Lower lobe of right lung (tissue), 2 donors: Measurements from ENCODE around the gene TMEM219. TPM values are rescaled to one million over a fixed set of nuclear protein-coding genes. Genes with fewer than 3 reads are reported as not detected.
A peak's percentile ranks its signal among the peaks of the same experiment; 100 is the strongest.

ENCODE experiments used
- ATAC-seq, 2 donors: fragments of 200-7000 bp; cut with Tn5 transposase; one replicate each; pipeline ENCODE4 v1.9.1; 2020 to 2022; ENCODE audit warnings: mild to moderate bottlenecking in 2 of 2, moderate library complexity in 2 of 2
- DNase-seq: peaks from one replicate; pipeline ENCODE4 v3.0.0-alpha.2; 2020
- H3K27ac ChIP-seq: fragments of 200-600 bp; one replicate; pipeline ENCODE4 v1.8.0; 2022
- H3K27me3 ChIP-seq: fragments of 200-600 bp; one replicate; pipeline ENCODE4 v1.8.0; 2022; ENCODE audit warnings: low read depth
- H3K36me3 ChIP-seq: fragments of 200-600 bp; one replicate; pipeline ENCODE4 v1.8.0; 2022; ENCODE audit warnings: mild to moderate bottlenecking
- H3K4me1 ChIP-seq: fragments of 200-600 bp; one replicate; pipeline ENCODE4 v1.8.0; 2022
- H3K4me3 ChIP-seq: fragments of 200-600 bp; one replicate; pipeline ENCODE4 v1.8.0; 2022; ENCODE audit warnings: mild to moderate bottlenecking
- H3K9me3 ChIP-seq: fragments of 200-600 bp; one replicate; pipeline ENCODE4 v1.8.0; 2022
- intact Hi-C: fragments of 100-400 bp; cut with DNase I; formaldehyde crosslinking; loops from one replicate; pipeline ENCODE4 v1.11.0; 2022
- total RNA-seq: library from RNA; stranded (reverse); fragmentation: NEBNext Ultra II Directional; extraction: Animal tissue kit (Norgen Biotek cat#: 25700); gene quantifications from one replicate; pipeline ENCODE4 v1.2.1, GENCODE V29; 2021
- TF ChIP-seq, protein P1 (sequence below): fragments of 200-600 bp; IDR thresholded peaks from one replicate; pipeline ENCODE4 v1.8.0; 2022; ENCODE audit warnings: antibody characterized with exemption, mild to moderate bottlenecking
- donor health status: DM: no; HTN: yes; CAD: no; lungs with severe emphysema.

Gene TMEM219
- total RNA-seq, 1 donor from 2014 or later, result 148 TPM

DNA sequence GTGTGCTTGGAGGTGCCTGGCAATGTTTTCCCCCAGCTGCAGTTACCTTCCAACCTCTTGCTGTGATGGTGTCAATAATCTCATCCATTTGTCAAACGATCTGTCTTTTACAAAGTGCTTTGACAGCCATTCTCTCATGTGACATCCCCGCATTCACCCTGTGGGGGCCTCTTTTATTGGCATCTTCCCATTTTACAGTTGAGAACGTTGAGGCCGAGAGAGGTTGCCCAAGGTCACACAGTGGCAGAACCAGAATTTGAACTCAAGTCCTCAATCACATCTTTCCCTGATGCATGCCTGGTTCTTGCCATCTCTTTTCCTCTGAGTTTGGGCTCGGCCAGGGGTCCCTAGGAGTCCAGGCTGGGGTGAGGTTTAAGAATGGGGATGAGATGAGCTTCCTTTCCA, 13.3 kb downstream of the TMEM219 start:
- peak overlapping the region; percentile 99 for H3K4me3 ChIP-seq
- peak overlapping the region; percentile 91 for H3K27ac ChIP-seq
- ATAC-seq (no peak), DNase-seq (no peak)
- intact Hi-C loops, result no loop called here
- H3K27me3 ChIP-seq, result no peaks in the 10 kb centered on the region
- H3K36me3 ChIP-seq, result peaks cover 51% of the 10 kb centered on the region
- H3K4me1 ChIP-seq, result peaks cover 28% of the 10 kb centered on the region
- TF ChIP-seq, protein P1, sequence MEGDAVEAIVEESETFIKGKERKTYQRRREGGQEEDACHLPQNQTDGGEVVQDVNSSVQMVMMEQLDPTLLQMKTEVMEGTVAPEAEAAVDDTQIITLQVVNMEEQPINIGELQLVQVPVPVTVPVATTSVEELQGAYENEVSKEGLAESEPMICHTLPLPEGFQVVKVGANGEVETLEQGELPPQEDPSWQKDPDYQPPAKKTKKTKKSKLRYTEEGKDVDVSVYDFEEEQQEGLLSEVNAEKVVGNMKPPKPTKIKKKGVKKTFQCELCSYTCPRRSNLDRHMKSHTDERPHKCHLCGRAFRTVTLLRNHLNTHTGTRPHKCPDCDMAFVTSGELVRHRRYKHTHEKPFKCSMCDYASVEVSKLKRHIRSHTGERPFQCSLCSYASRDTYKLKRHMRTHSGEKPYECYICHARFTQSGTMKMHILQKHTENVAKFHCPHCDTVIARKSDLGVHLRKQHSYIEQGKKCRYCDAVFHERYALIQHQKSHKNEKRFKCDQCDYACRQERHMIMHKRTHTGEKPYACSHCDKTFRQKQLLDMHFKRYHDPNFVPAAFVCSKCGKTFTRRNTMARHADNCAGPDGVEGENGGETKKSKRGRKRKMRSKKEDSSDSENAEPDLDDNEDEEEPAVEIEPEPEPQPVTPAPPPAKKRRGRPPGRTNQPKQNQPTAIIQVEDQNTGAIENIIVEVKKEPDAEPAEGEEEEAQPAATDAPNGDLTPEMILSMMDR, result no peak
- no peaks in the 10 kb centered on the region for H3K9me3 ChIP-seq

- Histone ChIP-seq H3K27ac (peak overlapping the region; percentile 91), H3K9me3 (no peaks in the 10 kb centered on the region), H3K36me3 (peaks cover 53% of the 10 kb centered on the region), H3K4me3 (peak overlapping the region; percentile 99), H3K4me1 (peaks cover 28% of the 10 kb centered on the region), H3K27me3 (no peaks in the 10 kb centered on the region)
- DNase-seq, result peak; percentile 32
- TF ChIP-seq, protein P1, result no peak
- no peak for ATAC-seq
- intact Hi-C loops, result no loop called here
Measured at GRCh38 chr16:29975811-29976511, 14.1 kb downstream of the TMEM219 start.

GRCh38 chr16:29977063-29977825, 15.4 kb downstream of the TMEM219 start:
- Histone ChIP-seq H3K36me3 (peaks cover 54% of the 10 kb centered on the region), H3K4me1 (peaks cover 28% of the 10 kb centered on the region), H3K27ac (peak overlapping the region; percentile 91), H3K4me3 (peak overlapping the region; percentile 99), H3K9me3 (no peaks in the 10 kb centered on the region), H3K27me3 (no peaks in the 10 kb centered on the region)
- TF ChIP-seq, protein P1, result no peak
- intact Hi-C loops, result no loop called here
- peak; percentile 32 for DNase-seq
- no peak for ATAC-seq

DNA sequence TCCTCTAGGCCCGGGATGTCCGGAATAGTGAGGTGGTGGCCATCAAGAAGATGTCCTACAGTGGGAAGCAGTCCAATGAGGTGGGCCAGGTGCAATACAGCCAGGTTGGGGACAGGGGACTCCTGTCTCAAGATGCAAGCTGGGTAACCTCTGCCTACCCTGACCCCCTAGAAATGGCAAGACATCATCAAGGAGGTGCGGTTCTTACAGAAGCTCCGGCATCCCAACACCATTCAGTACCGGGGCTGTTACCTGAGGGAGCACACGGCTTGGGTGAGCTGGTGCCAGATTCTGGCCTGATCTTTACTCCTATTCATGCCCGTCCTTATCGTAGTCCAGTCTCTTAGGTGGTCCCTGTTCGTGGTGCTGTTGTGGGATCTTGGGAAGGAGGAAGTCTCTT, 16.2 kb downstream of the TMEM219 start:
- DNase-seq (no peak), ATAC-seq (no peak)
- peaks cover 59% of the 10 kb centered on the region for H3K36me3 ChIP-seq
- H3K4me1 ChIP-seq, result peaks cover 26% of the 10 kb centered on the region
- H3K27me3 ChIP-seq, result no peaks in the 10 kb centered on the region
- H3K27ac ChIP-seq, result peak overlapping the region; percentile 91
- TF ChIP-seq, protein P1, result no peak
- intact Hi-C loops, result no loop called here
- H3K4me3 ChIP-seq, result no peak overlapping the region
- H3K9me3 ChIP-seq, result no peaks in the 10 kb centered on the region

- ATAC-seq (no peak), DNase-seq (peak; percentile 32)
- H3K4me3 ChIP-seq, result no peak overlapping the region
- TF ChIP-seq, protein P1, result no peak
- no peaks in the 10 kb centered on the region for H3K9me3 ChIP-seq
- peaks cover 65% of the 10 kb centered on the region for H3K36me3 ChIP-seq
- H3K27me3 ChIP-seq, result no peaks in the 10 kb centered on the region
- intact Hi-C loops, result no loop called here
- H3K4me1 ChIP-seq, result peaks cover 28% of the 10 kb centered on the region
- H3K27ac ChIP-seq, result peak overlapping the region; percentile 91
Measured at GRCh38 chr16:29978564-29979270, 16.8 kb downstream of the TMEM219 start.
